ENCODE results near the gene FTO.

FTO gene

DNA sequence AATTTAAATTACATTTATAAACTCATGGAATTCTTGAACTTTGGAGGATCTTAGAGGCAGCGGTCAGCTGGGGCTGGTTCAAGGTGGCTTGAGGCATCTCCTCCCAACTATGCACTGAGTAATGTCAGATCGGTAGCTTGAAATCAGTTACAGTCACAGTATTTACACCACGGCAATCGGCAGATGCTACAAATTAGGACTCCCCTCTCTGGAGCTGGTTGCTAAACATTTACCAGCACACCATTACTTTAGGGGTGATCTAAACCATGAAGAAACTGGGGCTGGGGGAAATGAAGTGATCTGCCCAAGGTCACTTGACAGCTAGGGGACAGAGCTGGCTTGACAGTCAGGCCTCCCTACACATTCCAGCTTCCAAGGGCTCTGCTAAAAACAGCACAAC lies 445.0 kb downstream of the FTO start:
- Histone ChIP-seq H3K4me1 (ENCODE audit: control insufficient read depth in 1 of 2, insufficient read depth in 1 of 2, low read depth in 1 of 2, low read length in 1 of 2) (no peaks in the 10 kb centered on the region), H3K9me3 (no peaks in the 10 kb centered on the region), H3K4me3 (ENCODE audit: low read depth in 1 of 2, low read length in 1 of 2) (no peak overlapping the region), H3K27ac (no peak overlapping the region), H3K27me3 (no peaks in the 10 kb centered on the region), H3K36me3 (no peaks in the 10 kb centered on the region)
- TF ChIP-seq, protein P1, sequence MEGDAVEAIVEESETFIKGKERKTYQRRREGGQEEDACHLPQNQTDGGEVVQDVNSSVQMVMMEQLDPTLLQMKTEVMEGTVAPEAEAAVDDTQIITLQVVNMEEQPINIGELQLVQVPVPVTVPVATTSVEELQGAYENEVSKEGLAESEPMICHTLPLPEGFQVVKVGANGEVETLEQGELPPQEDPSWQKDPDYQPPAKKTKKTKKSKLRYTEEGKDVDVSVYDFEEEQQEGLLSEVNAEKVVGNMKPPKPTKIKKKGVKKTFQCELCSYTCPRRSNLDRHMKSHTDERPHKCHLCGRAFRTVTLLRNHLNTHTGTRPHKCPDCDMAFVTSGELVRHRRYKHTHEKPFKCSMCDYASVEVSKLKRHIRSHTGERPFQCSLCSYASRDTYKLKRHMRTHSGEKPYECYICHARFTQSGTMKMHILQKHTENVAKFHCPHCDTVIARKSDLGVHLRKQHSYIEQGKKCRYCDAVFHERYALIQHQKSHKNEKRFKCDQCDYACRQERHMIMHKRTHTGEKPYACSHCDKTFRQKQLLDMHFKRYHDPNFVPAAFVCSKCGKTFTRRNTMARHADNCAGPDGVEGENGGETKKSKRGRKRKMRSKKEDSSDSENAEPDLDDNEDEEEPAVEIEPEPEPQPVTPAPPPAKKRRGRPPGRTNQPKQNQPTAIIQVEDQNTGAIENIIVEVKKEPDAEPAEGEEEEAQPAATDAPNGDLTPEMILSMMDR (IDR thresholded peaks at IDR 0.05), result no peak

DNA sequence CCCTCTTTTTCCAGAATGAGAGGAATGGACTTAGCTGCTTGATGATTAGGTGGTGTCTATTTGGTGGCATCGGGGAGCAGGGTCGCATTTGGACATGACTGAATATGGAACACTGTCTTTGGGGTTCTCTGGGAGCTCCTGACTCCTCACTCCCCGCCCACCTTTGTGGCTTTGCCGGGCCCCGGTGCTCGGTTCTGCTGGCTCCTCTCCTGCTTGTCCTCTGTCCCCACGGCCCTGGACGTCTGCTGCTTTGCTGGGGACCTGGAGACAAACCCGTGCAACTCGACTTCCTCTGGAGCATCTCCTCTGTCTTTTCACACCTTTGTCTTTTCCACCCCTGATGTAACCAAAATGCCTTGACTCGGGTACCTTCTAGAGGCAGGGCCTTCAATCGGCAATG lies 446.9 kb downstream of the FTO start:
- Histone ChIP-seq H3K27me3 (no peaks in the 10 kb centered on the region), H3K36me3 (no peaks in the 10 kb centered on the region), H3K4me1 (ENCODE audit: control insufficient read depth in 1 of 2, insufficient read depth in 1 of 2, low read depth in 1 of 2, low read length in 1 of 2) (no peaks in the 10 kb centered on the region), H3K4me3 (ENCODE audit: low read depth in 1 of 2, low read length in 1 of 2) (no peak overlapping the region), H3K9me3 (no peaks in the 10 kb centered on the region), H3K27ac (no peak overlapping the region)
- TF ChIP-seq, protein P1 (IDR thresholded peaks at IDR 0.05), result no peak

DNA sequence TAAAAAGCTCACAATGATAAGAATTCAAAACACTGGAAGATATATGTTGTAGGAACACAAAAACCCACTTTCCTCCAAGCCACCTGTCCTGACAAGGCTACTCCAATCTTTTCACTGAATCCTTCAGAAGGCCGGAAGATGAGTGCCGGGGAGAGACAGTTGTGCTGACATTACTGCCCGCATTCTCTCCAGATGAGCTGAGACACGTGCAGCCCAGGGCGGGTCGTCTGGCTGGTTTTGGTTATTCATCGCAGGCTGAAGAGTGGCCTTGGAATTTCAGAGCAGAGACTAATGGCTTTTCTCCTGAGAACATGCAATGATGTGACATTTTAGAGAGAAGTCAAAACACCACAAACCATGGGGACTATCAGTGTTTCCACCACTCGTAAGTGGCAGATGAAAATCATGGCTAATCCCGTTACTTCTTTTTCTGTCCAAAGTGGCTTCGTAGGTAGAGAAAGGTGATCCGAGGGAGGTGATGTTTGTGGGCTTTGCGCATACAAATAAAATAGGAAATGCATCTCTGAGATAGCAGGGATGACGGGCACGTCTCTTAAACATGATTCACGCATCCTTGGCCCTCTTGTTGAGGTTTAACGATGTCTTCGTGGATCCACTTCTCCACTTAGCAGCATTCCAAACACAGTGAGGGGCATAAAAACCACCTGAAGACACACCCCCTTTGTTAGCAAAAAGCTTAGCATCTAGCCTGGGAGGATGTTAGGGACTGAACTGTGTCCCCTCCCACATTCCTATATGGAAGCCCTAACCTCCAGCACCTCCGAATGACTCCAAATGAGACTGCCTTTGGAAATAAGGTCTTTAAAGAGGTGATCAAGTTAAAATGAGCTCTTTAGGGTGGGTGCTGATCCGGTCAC lies 448.6 kb downstream of the FTO start:
- TF ChIP-seq, protein P1 (IDR thresholded peaks at IDR 0.05), result no peak
- Histone ChIP-seq H3K4me1 (ENCODE audit: control insufficient read depth in 1 of 2, insufficient read depth in 1 of 2, low read depth in 1 of 2, low read length in 1 of 2) (no peaks in the 10 kb centered on the region), H3K4me3 (ENCODE audit: low read depth in 1 of 2, low read length in 1 of 2) (no peak overlapping the region), H3K9me3 (no peaks in the 10 kb centered on the region), H3K36me3 (no peaks in the 10 kb centered on the region), H3K27me3 (no peaks in the 10 kb centered on the region), H3K27ac (no peak overlapping the region)

DNA sequence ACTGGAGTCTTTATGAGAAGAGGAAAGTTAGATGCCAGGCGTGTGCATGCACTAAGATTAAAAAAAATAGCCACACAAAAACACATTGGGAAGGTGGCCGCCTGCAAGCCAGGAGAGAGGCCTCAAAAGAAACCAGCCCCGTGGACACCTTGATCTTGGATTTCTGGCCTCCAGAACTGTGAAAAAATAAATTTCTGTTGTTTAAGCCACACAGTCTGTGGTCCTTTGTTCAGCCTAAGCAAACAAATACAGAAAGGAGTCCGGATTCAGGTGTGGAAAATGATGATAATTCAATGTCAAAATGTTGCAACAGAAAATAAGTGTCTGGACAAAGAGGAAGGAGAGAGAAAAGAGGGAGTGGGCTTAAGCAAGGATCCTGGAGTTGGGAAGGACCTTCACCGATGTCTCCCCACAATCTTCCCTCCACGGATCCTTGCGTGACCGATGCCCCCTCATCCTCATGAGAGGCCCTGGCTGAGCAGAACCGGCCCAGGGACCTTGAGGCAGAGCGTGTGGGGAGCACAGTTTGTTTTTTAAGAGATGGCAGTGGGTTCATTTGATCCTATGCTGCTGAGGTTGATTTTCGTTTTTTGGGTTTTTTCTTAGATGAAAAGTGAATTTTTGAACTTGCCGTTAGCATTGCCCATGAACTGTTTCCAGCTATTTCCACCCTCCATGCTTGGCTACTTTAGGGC lies 449.4 kb downstream of the FTO start:
- no peaks in the 10 kb centered on the region for H3K36me3 ChIP-seq
- TF ChIP-seq, protein P1 (IDR thresholded peaks at IDR 0.05), result no peak
- H3K4me1 ChIP-seq (ENCODE audit: control insufficient read depth in 1 of 2, insufficient read depth in 1 of 2, low read depth in 1 of 2, low read length in 1 of 2), result no peaks in the 10 kb centered on the region
- no peaks in the 10 kb centered on the region for H3K27me3 ChIP-seq
- no peak overlapping the region for H3K27ac ChIP-seq
- H3K9me3 ChIP-seq, result no peaks in the 10 kb centered on the region
- H3K4me3 ChIP-seq (ENCODE audit: low read depth in 1 of 2, low read length in 1 of 2), result no peak overlapping the region

DNA sequence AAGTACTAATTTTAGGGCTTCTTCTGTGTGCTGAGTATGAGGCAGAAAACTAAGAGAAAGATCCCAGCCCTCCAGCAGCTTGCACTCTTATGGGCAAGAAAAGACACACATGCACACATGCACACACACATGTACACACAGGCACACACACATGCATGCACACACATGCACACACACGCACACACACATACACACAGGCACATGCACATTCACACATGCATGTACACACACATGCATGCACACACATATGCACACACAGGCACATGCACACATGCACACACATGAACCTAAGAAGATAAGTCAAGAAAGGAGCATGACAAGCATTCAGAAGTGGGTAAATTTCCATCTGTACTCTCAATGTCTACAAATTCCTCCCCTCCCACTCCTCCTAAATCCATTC lies 452.4 kb downstream of the FTO start:
- no peaks in the 10 kb centered on the region for H3K36me3 ChIP-seq
- H3K27ac ChIP-seq, result no peak overlapping the region
- no peaks in the 10 kb centered on the region for H3K27me3 ChIP-seq
- no peak overlapping the region for H3K4me3 ChIP-seq (ENCODE audit: low read depth in 1 of 2, low read length in 1 of 2)
- TF ChIP-seq, protein P1 (IDR thresholded peaks at IDR 0.05), result no peak
- H3K4me1 ChIP-seq (ENCODE audit: control insufficient read depth in 1 of 2, insufficient read depth in 1 of 2, low read depth in 1 of 2, low read length in 1 of 2), result no peaks in the 10 kb centered on the region
- H3K9me3 ChIP-seq, result no peaks in the 10 kb centered on the region

All from neutrophil (primary cell).